HepG2 (cell line): ENCODE results near the gene ADRM1. TPM values are rescaled to one million over a fixed set of nuclear protein-coding genes. Genes with fewer than 3 reads are reported as not detected.

Experiments
- ATAC-seq: fragments of 200-7000 bp; cut with Tn5 transposase; 3 replicates; pipeline ENCODE4 v1.9.1; 2020; ENCODE audit warnings: mild to moderate bottlenecking, moderate library complexity
- BruUV-seq: library from RNA; stranded (reverse); fragments of 400-500 nt; replicated peaks from 2 replicates; lab custom pipeline; 2021; lab: Mats Ljungman, UMichigan
- CTCF ChIA-PET: fragments of 300-600 bp; formaldehyde crosslinking; extraction: SDS; loops from one replicate; lab custom pipeline; 2021; ENCODE audit warnings: low total read pairs, inconsistent platforms, low intra/inter-chr PET ratio; lab: Yijun Ruan, JAX
- POLR2A ChIA-PET: fragments of 350-600 bp; sonication (Branson Sonifier 250); formaldehyde crosslinking; loops from one replicate; lab custom pipeline; 2020; ENCODE audit warnings: antibody characterized with exemption, inconsistent platforms; lab: Yijun Ruan, JAX
- DNase-seq: peaks from one replicate; pipeline ENCODE4 v3.0.0-alpha.2; 2015; ENCODE audit warnings: low spot score
- FAIRE-seq: peaks from 3 replicates; lab custom pipeline; 2011; peaks lifted over from hg19 to GRCh38; lab: Jason Lieb, UNC
- H2AFZ ChIP-seq: one replicate; pipeline ENCODE4 v1.6.1; 2011; ENCODE audit warnings: low read length, inconsistent platforms
- H3K27ac ChIP-seq: fragments of 300-600 bp; 3 replicates; pipeline ENCODE4 v1.8.0; 2011; ENCODE audit warnings: mixed run types, mild to moderate bottlenecking, mixed read lengths, low read length, inconsistent platforms; ENCODE audit not compliant: insufficient read depth; ENCODE audit errors: extremely low read length
- H3K27me3 ChIP-seq, 2 experiments: fragments of 200-600 bp in 1 of 2; 2 replicates in 1 of 2; 3 replicates in 1 of 2; pipeline versions ENCODE4 v1.6.0 to v1.8.0; 2011; ENCODE audit warnings: low read length in 2 of 2, mild to moderate bottlenecking in 2 of 2, moderate library complexity in 2 of 2, inconsistent platforms in 1 of 2; ENCODE audit not compliant: insufficient read depth in 2 of 2, control insufficient read depth in 1 of 2
- H3K36me3 ChIP-seq, 2 experiments: fragments of 200-600 bp in 1 of 2; replicated peaks in 1 of 2; 2 replicates in 1 of 2; 3 replicates in 1 of 2; pipeline versions ENCODE4 v1.5.1 to v1.8.0; 2011; ENCODE audit warnings: low read length in 2 of 2, inconsistent platforms in 1 of 2; ENCODE audit not compliant: insufficient read depth in 2 of 2, control insufficient read depth in 1 of 2
- H3K4me1 ChIP-seq: 2 replicates; pipeline ENCODE4 v1.5.1; 2012; ENCODE audit warnings: low read length, inconsistent platforms; ENCODE audit not compliant: insufficient read depth
- H3K4me2 ChIP-seq: 2 replicates; pipeline ENCODE4 v1.6.0; 2011; ENCODE audit warnings: low read depth, low read length, inconsistent platforms
- H3K4me3 ChIP-seq, 3 experiments: fragments of 200-600 bp in 1 of 3; sonication (generic), shearing (Covaris generic) in 1 of 3; replicated peaks in 1 of 3; 2 replicates each; pipeline ENCODE4 v1.5.1; 2011 to 2016; ENCODE audit warnings: low read length in 3 of 3, inconsistent platforms in 2 of 3, low read depth in 2 of 3, mild to moderate bottlenecking in 2 of 3, control low read depth in 1 of 3, mixed read lengths in 1 of 3; ENCODE audit not compliant: insufficient read depth in 1 of 3
- H3K79me2 ChIP-seq: one replicate; pipeline ENCODE4 v1.6.1; 2011; ENCODE audit warnings: low read length, inconsistent platforms; ENCODE audit not compliant: insufficient read depth
- H3K9ac ChIP-seq: 2 replicates; pipeline ENCODE4 v1.6.0; 2011; ENCODE audit warnings: mild to moderate bottlenecking, low read depth, low read length, inconsistent platforms; ENCODE audit not compliant: insufficient read depth
- H3K9me3 ChIP-seq: 2 replicates; pipeline ENCODE4 v1.5.1; 2012; ENCODE audit warnings: mild to moderate bottlenecking, low read length
- H4K20me1 ChIP-seq: 2 replicates; pipeline ENCODE4 v1.6.0; 2011; ENCODE audit warnings: inconsistent platforms, mild to moderate bottlenecking, low read length, moderate library complexity; ENCODE audit not compliant: insufficient read depth
- FIP1L1 ChIP-seq: fragments of 200-400 bp; formaldehyde crosslinking; IDR thresholded peaks from 2 replicates; pipeline ENCODE4 v1.6.1; 2018; ENCODE audit warnings: low read depth, mild to moderate bottlenecking, low read length, moderate library complexity, borderline replicate concordance; ENCODE audit not compliant: insufficient read depth
- KAT7 ChIP-seq: IDR thresholded peaks from 2 replicates; pipeline ENCODE4 v1.6.1; 2018; ENCODE audit warnings: borderline replicate concordance, missing compliant biosample characterization
- KDM3A ChIP-seq: IDR thresholded peaks from 2 replicates; pipeline ENCODE4 v1.6.1; 2018; ENCODE audit warnings: low read depth, missing compliant biosample characterization
- MEIS2 ChIP-seq: sonication (generic); formaldehyde crosslinking; IDR thresholded peaks from 2 replicates; pipeline ENCODE4 v1.9.0; 2021; ENCODE audit warnings: mild to moderate bottlenecking, missing genetic modification reagents
- MZF1 ChIP-seq: sonication (generic); formaldehyde crosslinking; IDR thresholded peaks from 2 replicates; pipeline ENCODE4 v1.8.1; 2023; ENCODE audit warnings: mild to moderate bottlenecking, missing genetic modification reagents, borderline replicate concordance
- PITX1 ChIP-seq: sonication (generic); formaldehyde crosslinking; IDR thresholded peaks from 2 replicates; pipeline ENCODE4 v1.5.1; 2020; ENCODE audit warnings: mild to moderate bottlenecking, missing genetic modification reagents
- RFXAP ChIP-seq: sonication (generic); formaldehyde crosslinking; IDR thresholded peaks from 2 replicates; pipeline ENCODE4 v1.4.0; 2020; ENCODE audit warnings: missing genetic modification reagents, borderline replicate concordance
- SALL1 ChIP-seq: sonication (generic); formaldehyde crosslinking; IDR thresholded peaks from 2 replicates; pipeline ENCODE4 v1.8.0; 2022; ENCODE audit warnings: mild to moderate bottlenecking, missing genetic modification reagents
- SIX4 ChIP-seq: sonication (generic); formaldehyde crosslinking; IDR thresholded peaks from 2 replicates; pipeline ENCODE4 v1.4.0; 2020; ENCODE audit warnings: missing genetic modification reagents
- SRSF9 ChIP-seq: fragments of 200-400 bp; formaldehyde crosslinking; IDR thresholded peaks from 2 replicates; pipeline ENCODE4 v1.6.1; 2018; ENCODE audit warnings: borderline replicate concordance, mild to moderate bottlenecking, low read depth, low read length; ENCODE audit not compliant: insufficient read depth, poor library complexity, severe bottlenecking
- ZNF496 ChIP-seq: sonication (generic); formaldehyde crosslinking; IDR thresholded peaks from 2 replicates; pipeline ENCODE4 v1.8.1; 2023; ENCODE audit warnings: mild to moderate bottlenecking, moderate library complexity, missing genetic modification reagents; ENCODE audit not compliant: insufficient replicate concordance
- WGBS: methylation state at CpG from one replicate; pipeline ENCODE4 v1.1.6; 2017; ENCODE audit warnings: low lambda C conversion rate; 5-methylcytosine and 5-hydroxymethylcytosine counted together
- in situ Hi-C: cut with HindIII; loops from 2 replicates; pipeline ENCODE4 v1.10.0; 2017; ENCODE audit warnings: low pct_unique_long_range_greater_than_20kb; ENCODE audit not compliant: extremely low pct_ligation_motif_present
- intact Hi-C: fragments of 100-400 bp; cut with micrococcal nuclease; formaldehyde crosslinking; loops from one replicate; pipeline ENCODE4 v1.10.0; 2022; ENCODE audit not compliant: unreplicated experiment
- polyA plus RNA-seq, 8 experiments: library from polyadenylated mRNA; depleted of rRNA in 3 of 8; stranded (reverse) in 7 of 8; unstranded in 1 of 8; fragments of >200 nt; fragmentation: Illumina TruSeq in 4 of 8; extraction: Trizol in 4 of 8; gene quantifications; 2 replicates each; pipeline versions ENCODE4 v1.2.1 to v1.2.3, GENCODE V29; 2011 to 2016; ENCODE audit warnings: low read depth in 4 of 8, missing spikeins in 1 of 8, mixed read lengths in 1 of 8; ENCODE audit not compliant: insufficient read depth in 1 of 8
- total RNA-seq, 5 experiments: library from RNA; depleted of rRNA; stranded (reverse); fragments of >200 nt; fragmentation: Illumina TruSeq; extraction: Trizol; gene quantifications; 2 replicates each; pipeline ENCODE4 v1.2.3, GENCODE V29; 2016; ENCODE audit warnings: low read depth in 1 of 5
- TF ChIP-seq, protein P1 (sequence below): IDR thresholded peaks from 2 replicates; pipeline ENCODE4 v1.6.1; 2016; ENCODE audit warnings: control low read depth
- TF ChIP-seq, protein P2 (sequence below): sonication (generic); formaldehyde crosslinking; IDR thresholded peaks from 2 replicates; pipeline ENCODE4 v1.8.1; 2023; ENCODE audit warnings: mild to moderate bottlenecking, missing genetic modification reagents
- TF ChIP-seq, protein P3 (sequence below): sonication (generic); formaldehyde crosslinking; conservative IDR thresholded peaks from 2 replicates; pipeline ENCODE4 v1.8.0; 2022; ENCODE audit warnings: mild to moderate bottlenecking, moderate library complexity, missing genetic modification reagents

ADRM1 gene
- total and polyA plus RNA-seq, 2 of the 13 experiments (the other 11 are each of a cell fraction or from before 2014, with no cell fraction given), result 92.9 to 154 TPM

DNA sequence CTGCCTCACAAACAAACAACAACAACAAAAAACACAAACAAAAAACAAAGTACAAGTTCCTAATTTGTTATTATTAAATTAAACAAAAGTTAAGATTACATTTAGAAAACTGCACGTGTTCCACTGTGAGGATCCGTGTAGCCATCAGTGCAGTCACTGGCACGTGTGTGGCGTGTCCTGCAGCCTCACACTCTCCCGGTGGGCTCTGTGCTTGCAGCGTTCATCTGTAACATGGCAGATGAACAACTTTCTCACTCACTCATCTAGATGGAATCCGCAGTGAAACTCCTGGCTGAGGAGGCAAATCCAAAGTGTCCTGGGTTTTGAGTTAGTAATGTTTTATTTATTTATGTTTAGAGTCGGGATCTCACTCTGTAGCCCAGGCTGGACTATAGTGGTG, 12.9 kb upstream of the ADRM1 start:
- FAIRE-seq, result no peak
- WGBS, result 97% methylated on average over 8 of the region's 8 CpGs
- no peak overlapping the region for H2AFZ ChIP-seq
- H3K36me3 ChIP-seq, result peaks cover 40 to 65% of the 10 kb centered on the region in 2 experiments
- TF ChIP-seq MZF1 (CRISPR knock-in tag) (no peak), KAT7 (CRISPR knock-in tag) (no peak), SRSF9 (no peak), KDM3A (CRISPR knock-in tag) (no peak), SIX4 (CRISPR knock-in tag) (no peak)
- TF ChIP-seq, protein P1, sequence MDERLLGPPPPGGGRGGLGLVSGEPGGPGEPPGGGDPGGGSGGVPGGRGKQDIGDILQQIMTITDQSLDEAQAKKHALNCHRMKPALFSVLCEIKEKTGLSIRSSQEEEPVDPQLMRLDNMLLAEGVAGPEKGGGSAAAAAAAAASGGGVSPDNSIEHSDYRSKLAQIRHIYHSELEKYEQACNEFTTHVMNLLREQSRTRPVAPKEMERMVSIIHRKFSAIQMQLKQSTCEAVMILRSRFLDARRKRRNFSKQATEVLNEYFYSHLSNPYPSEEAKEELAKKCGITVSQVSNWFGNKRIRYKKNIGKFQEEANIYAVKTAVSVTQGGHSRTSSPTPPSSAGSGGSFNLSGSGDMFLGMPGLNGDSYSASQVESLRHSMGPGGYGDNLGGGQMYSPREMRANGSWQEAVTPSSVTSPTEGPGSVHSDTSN (CRISPR knock-in tag), result no peak
- no peaks in the 10 kb centered on the region for H3K27me3 ChIP-seq
- in situ Hi-C loops (no loop called here), intact Hi-C loops (no loop called here)
- no peak overlapping the region for H3K9ac ChIP-seq
- POLR2A ChIA-PET, result no interaction called here
- no TSS peak for BruUV-seq
- H3K4me1 ChIP-seq, result no peaks in the 10 kb centered on the region
- H4K20me1 ChIP-seq, result no peaks in the 10 kb centered on the region
- H3K4me3 ChIP-seq, result no peak overlapping the region
- DNase-seq, result no peak
- ATAC-seq, result no peak
- H3K27ac ChIP-seq, result no peak overlapping the region
- no peaks in the 10 kb centered on the region for H3K79me2 ChIP-seq
- CTCF ChIA-PET, result no interaction called here
- H3K4me2 ChIP-seq, result no peak overlapping the region
- H3K9me3 ChIP-seq, result no peaks in the 10 kb centered on the region

DNA sequence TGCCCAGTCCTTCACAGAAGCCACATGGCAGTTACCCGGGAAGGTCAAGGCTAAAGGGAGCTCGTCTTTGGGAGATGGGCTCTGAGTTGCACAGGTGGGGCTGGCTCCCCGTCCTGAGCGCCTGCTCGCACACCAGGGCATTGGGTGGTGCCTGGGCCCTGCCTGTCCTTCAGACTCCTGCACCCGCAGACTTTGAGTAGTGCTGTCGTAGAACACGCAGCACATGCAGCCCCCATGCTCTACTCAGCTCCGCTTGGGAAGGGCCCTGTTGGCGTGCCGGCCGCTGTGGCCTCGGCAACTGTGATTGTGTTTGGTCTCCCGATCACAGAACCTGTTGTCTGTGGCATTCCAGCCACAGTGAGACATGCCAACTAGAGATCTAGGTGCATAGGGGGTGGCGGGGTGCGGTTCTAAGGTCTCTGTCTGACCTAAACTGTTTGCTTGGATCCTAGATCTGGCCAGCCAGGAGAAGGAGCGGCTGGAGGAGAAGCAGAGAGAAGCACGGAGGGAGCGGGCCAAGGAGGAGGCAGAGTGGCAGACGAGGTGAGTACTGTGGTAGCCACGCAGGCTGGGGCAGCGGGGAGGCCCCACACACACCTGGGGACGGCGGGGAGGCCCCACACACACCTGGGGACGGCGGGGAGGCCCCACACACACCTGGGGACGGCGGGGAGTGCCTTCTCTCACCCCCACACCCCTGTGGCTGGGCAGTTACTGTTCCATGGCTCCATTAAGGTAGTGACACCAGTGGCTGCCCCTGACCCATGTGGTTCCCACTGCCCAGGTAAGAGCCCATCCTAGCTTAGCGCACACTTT, 11.3 kb upstream of the ADRM1 start:
- FAIRE-seq (no peak), ATAC-seq (peak; percentile 9; the same call in 2 of the 3 replicates), DNase-seq (no peak)
- Histone ChIP-seq H3K27ac (no peak overlapping the region), H3K4me1 (no peaks in the 10 kb centered on the region), H3K4me3 (no peak overlapping the region), H3K4me2 (no peak overlapping the region), H3K27me3 (no peaks in the 10 kb centered on the region), H3K79me2 (no peaks in the 10 kb centered on the region), H3K9ac (no peak overlapping the region), H3K36me3 (peaks cover 39 to 63% of the 10 kb centered on the region in 2 experiments), H2AFZ (no peak overlapping the region), H3K9me3 (no peaks in the 10 kb centered on the region), H4K20me1 (no peaks in the 10 kb centered on the region)
- WGBS, result 97% methylated on average over 29 of the region's 29 CpGs
- ChIA-PET POLR2A (no interaction called here), CTCF (no interaction called here)
- no TSS peak for BruUV-seq
- intact Hi-C loops, result no loop called here
- in situ Hi-C loops, result no loop called here
- TF ChIP-seq PITX1 (no peak), FIP1L1 (no peak), ZNF496 (CRISPR knock-in tag) (no peak), MEIS2 (CRISPR knock-in tag) (no peak), RFXAP (CRISPR knock-in tag) (no peak), SALL1 (CRISPR knock-in tag) (no peak)
- TF ChIP-seq, protein P2, sequence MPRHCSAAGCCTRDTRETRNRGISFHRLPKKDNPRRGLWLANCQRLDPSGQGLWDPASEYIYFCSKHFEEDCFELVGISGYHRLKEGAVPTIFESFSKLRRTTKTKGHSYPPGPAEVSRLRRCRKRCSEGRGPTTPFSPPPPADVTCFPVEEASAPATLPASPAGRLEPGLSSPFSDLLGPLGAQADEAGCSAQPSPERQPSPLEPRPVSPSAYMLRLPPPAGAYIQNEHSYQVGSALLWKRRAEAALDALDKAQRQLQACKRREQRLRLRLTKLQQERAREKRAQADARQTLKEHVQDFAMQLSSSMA, result no peak
- TF ChIP-seq, protein P3, sequence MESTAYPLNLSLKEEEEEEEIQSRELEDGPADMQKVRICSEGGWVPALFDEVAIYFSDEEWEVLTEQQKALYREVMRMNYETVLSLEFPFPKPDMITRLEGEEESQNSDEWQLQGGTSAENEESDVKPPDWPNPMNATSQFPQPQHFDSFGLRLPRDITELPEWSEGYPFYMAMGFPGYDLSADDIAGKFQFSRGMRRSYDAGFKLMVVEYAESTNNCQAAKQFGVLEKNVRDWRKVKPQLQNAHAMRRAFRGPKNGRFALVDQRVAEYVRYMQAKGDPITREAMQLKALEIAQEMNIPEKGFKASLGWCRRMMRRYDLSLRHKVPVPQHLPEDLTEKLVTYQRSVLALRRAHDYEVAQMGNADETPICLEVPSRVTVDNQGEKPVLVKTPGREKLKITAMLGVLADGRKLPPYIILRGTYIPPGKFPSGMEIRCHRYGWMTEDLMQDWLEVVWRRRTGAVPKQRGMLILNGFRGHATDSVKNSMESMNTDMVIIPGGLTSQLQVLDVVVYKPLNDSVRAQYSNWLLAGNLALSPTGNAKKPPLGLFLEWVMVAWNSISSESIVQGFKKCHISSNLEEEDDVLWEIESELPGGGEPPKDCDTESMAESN (CRISPR knock-in tag), result no peak
